Fibroblast of mammary gland (primary cell): Measurements from ENCODE around the gene ARHGAP40.

Source experiments
- DNase-seq: peaks from one replicate; pipeline ENCODE4 v3.0.0-alpha.2; 2010; ENCODE audit warnings: low read depth
- H3K4me3 ChIP-seq: 2 replicates; pipeline ENCODE4 v1.5.1; 2011; ENCODE audit warnings: low read depth, mild to moderate bottlenecking, low read length, moderate library complexity; ENCODE audit not compliant: control insufficient read depth
- CTCF ChIP-seq: conservative IDR thresholded peaks from 2 replicates; pipeline ENCODE4 v1.5.1; 2011; ENCODE audit warnings: low read depth, low read length, inconsistent platforms; ENCODE audit not compliant: control insufficient read depth, insufficient read depth

Gene ARHGAP40

GRCh38 chr20:38579921-38580320 lies 21.7 kb upstream of the ARHGAP40 start:
- no peak for TF ChIP-seq CTCF
- H3K4me3 ChIP-seq: no peak overlapping the region
- no peak for DNase-seq

GRCh38 chr20:38581013-38581412 lies 20.6 kb upstream of the ARHGAP40 start, which contains the start of gene ADIG:
Gene ADIG, plus strand, starts transcription at chr20:38581197. Its CDS starts 54 bp downstream, at chr20:38581251.
- no peak for DNase-seq
- no peak for TF ChIP-seq CTCF
- H3K4me3 ChIP-seq: no peak within 1 kb of the TSS

- no peak for TF ChIP-seq CTCF
- no peak overlapping the region for H3K4me3 ChIP-seq
- no peak for DNase-seq
These were observed 19.7 kb upstream of the ARHGAP40 start for GRCh38 chr20:38581830-38582358.

GRCh38 chr20:38583306-38583705 lies 18.3 kb upstream of the ARHGAP40 start:
- DNase-seq: no peak
- H3K4me3 ChIP-seq: no peak overlapping the region
- no peak for TF ChIP-seq CTCF

- H3K4me3 ChIP-seq: no peak overlapping the region
- TF ChIP-seq CTCF: no peak
- DNase-seq: no peak
These were observed 17.4 kb upstream of the ARHGAP40 start for GRCh38 chr20:38584099-38584763.

GRCh38 chr20:38585404-38586180 lies 16.0 kb upstream of the ARHGAP40 start:
- DNase-seq: no peak
- no peak overlapping the region for H3K4me3 ChIP-seq
- no peak for TF ChIP-seq CTCF
